Left lobe of liver (tissue), 2 donors: ENCODE data around the gene BRIP1. TPM values are rescaled to one million over a fixed set of nuclear protein-coding genes. Genes with fewer than 3 reads are reported as not detected.
"Not testable (repeated sequence)": the region's sequence is repeated elsewhere in the genome, so short reads cannot be mapped to it uniquely, and the experiment has no call there.

Source experiments
- ATAC-seq: fragments of 200-7000 bp; cut with Tn5 transposase; one replicate; pipeline ENCODE4 v1.9.1; 2020; ENCODE audit warnings: mild to moderate bottlenecking, moderate library complexity
- DNase-seq: peaks from one replicate; pipeline ENCODE4 v3.0.0-alpha.2; 2020; ENCODE audit warnings: low spot score
- total RNA-seq: library from RNA; stranded (reverse); gene quantifications from one replicate; pipeline ENCODE4 v1.2.1, GENCODE V29; 2021
- donor health status: DM: no; HTN: no; CAD: no; lungs with moderate emphysema.
- donor health status: DM: no; HTN: yes; CAD: no.

Gene BRIP1
- total RNA-seq, 1 donor from 2014 or later: 1.2 TPM

- ATAC-seq: no peak
- DNase-seq: no peak
These were observed 56.4 kb downstream of the BRIP1 start for GRCh38 chr17:61806936-61807335.

DNA sequence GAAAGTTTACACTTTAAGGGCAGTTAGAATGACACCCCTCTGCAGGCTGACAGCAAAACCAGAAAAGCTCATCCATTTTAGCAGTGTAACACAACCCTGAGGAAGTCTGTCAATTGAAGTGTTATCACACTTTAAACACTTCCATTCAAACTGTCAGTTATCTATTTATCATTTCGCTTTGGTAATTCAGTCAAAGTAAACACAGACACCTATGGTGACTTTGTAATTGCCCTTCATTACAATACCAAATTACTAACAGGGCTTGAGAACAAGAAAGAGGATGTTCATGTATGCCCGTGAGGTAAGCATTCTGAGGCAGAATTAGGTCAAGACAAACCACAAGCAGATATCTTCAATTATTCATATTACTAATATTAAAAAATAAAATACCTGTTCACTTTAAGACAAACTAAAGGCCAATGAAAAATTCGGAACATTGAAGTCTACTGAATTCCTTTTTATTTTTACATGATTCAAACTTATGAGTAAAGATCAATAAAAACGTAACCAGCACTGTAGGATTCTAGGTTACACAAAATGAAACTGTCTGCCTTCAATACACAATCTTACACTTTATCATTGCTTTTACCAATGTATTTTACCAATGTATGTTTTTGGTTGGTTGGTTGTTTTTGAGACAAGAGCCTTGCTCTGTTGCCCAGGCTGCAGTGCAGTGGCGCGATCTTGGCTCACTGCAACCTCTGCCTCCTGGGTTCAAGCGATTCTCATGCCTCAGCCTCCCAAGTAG lies 57.1 kb downstream of the BRIP1 start:
- DNase-seq (no peak), ATAC-seq (no peak)

GRCh38 chr17:61805399-61805798 lies 57.9 kb downstream of the BRIP1 start:
- DNase-seq (no peak), ATAC-seq (no peak)

DNA sequence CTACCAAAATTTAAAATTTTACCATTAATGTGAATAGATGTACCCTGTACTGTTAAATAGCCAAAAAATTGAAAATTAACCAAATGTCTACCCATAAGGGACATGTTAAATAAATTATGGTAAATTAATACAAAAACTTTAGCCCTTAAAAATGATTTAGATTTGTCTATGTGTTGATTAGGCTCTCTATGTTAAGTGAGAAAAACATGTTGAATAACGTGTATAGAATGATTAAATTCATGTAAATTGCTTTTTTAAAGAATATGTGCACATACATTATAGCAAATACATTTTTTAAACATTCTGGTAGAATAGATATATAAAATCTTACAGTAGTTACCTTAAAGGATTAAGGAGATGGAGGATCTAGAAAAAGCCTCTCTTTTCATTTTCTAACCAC lies 59.5 kb downstream of the BRIP1 start:
- ATAC-seq: no peak
- DNase-seq: no peak

- no peak for ATAC-seq
- DNase-seq: no peak
These were observed 60.1 kb downstream of the BRIP1 start for GRCh38 chr17:61803216-61803615.

GRCh38 chr17:61799812-61800484 lies 63.4 kb downstream of the BRIP1 start:
- DNase-seq (no peak), ATAC-seq (no peak)

- ATAC-seq (no peak), DNase-seq (no peak)
These were observed 66.0 kb downstream of the BRIP1 start for GRCh38 chr17:61797283-61797682.

DNA sequence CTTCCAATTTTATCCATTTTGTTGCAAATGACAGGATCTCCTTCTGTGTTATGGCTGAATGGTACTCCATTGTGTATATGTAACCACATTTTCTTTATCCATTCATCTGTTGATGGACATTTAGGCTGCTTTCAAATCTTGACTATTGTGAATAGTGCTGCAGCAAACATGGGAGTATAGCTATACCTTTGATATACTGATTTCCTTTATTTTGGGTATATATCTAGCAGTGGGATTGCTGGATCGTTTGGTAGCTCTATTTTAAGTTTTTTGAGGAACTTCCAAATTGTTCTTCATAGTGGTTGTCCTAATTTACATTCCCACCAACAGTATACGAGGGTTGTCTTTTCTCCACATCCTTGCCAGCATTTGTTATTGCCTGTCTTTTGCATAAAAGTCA lies 67.8 kb downstream of the BRIP1 start:
- ATAC-seq (no peak), DNase-seq (no peak)

- ATAC-seq (no peak), DNase-seq (no peak)
These were observed 68.5 kb downstream of the BRIP1 start for GRCh38 chr17:61794792-61795191.

- DNase-seq (no peak), ATAC-seq (no peak)
These were observed 69.1 kb downstream of the BRIP1 start for GRCh38 chr17:61794242-61794641.

DNA sequence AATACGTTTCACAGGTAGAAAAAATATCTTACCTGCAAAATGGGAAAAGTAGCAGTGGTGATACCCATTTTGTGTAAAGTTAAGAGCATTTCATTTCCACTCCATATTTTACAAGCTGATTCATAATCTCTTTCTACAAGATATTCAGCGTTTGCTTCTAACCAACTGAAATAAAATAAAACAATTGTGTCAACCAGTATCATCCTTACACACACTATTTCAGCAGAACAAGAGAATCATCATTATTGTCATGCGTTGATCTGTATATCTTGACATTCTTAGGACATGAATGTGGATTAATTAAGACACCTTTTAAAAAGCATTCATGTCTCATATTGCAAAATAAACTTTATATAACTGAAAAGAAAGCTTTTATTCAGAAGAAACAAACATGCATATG lies 69.8 kb downstream of the BRIP1 start:
- no peak for ATAC-seq

GRCh38 chr17:61789872-61790271 lies 73.5 kb downstream of the BRIP1 start:
- ATAC-seq (no peak), DNase-seq (no peak)

More for the DNA sequence above, 69.8 kb downstream of the BRIP1 start:
- no peak for DNase-seq

GRCh38 chr17:61786088-61786487 lies 77.2 kb downstream of the BRIP1 start:
- ATAC-seq (no peak), DNase-seq (no peak)

- ATAC-seq: no peak
- no peak for DNase-seq
These were observed 78.8 kb downstream of the BRIP1 start for GRCh38 chr17:61784510-61784909.

DNA sequence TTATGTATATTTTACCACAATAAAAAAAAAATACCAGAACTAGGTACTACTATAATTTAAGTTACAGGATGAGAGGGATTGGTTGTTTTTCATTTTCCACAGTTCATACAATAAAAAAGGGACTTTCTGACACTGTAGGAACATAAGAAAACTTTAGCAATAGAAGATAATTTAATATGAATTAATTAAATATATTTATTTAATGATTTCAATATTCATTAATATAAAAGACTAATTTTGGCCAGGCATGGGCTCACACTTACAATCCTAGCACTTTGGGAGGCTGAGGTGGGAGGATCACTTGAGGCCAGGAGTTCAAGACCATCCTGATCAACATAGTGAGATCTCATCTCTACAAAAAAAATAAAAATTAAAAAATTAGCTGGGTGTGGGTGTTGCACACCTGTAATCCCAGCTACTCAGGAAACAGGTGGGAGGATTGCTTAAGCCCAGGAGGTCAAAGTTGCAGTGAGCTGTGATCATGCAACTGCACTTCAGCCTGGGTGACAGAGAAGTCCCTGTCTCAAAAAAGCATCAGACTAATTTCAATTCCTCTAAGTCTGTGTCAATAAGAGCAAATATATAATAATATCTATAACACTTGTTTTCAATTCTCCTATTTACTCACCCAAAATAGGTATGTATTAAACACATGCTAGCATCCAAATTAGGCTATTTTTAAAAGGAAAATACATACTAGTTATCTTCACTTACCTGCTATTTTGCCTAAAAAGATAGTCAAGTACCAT lies 79.6 kb downstream of the BRIP1 start:
- no peak for DNase-seq
- peak; percentile 54 for ATAC-seq

DNA sequence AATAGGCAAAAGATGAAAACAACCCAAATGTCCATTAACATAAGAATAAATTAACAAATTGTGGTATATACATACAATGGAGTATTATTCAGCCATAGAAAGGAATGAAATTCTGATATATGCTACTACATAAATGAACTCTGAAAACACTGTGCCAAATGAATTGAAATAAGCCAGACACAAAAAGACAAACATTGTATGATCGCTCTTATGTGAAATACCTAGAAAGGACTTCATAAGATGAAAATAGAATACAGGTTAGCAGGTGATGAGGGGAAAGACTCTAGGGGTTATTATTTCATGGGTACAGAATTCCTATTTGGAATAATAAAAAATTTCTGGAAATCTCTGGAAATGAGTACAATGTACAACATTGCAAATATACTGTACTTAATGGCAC lies 80.2 kb downstream of the BRIP1 start:
- DNase-seq (no peak), ATAC-seq (no peak)

- ATAC-seq (no peak), DNase-seq (no peak)
These were observed 80.6 kb downstream of the BRIP1 start for GRCh38 chr17:61782683-61783082.

DNA sequence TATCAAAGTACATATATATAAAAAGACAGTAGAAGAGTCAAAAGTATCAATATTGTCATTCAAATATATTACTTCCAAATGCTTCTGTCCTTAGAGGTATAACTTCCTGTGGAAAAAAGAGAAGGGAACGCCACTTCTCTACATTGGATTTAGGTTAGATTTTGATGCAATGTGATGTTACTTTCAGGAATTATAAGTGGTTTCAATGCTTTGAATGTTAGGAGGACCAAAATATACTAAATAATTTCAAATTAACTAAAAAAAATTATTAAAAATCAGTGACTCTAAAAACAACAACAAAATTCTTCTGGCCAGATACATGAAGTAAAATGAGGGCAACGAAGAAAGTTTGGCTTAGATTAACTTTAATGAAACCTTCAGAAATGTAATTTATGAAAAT lies 88.0 kb downstream of the BRIP1 start:
- ATAC-seq (no peak), DNase-seq (no peak)

- DNase-seq: no peak
- ATAC-seq: no peak
These were observed 88.6 kb downstream of the BRIP1 start for GRCh38 chr17:61774724-61775123.

GRCh38 chr17:61774087-61774486 lies 89.2 kb downstream of the BRIP1 start:
- ATAC-seq: not testable (repeated sequence)

DNA sequence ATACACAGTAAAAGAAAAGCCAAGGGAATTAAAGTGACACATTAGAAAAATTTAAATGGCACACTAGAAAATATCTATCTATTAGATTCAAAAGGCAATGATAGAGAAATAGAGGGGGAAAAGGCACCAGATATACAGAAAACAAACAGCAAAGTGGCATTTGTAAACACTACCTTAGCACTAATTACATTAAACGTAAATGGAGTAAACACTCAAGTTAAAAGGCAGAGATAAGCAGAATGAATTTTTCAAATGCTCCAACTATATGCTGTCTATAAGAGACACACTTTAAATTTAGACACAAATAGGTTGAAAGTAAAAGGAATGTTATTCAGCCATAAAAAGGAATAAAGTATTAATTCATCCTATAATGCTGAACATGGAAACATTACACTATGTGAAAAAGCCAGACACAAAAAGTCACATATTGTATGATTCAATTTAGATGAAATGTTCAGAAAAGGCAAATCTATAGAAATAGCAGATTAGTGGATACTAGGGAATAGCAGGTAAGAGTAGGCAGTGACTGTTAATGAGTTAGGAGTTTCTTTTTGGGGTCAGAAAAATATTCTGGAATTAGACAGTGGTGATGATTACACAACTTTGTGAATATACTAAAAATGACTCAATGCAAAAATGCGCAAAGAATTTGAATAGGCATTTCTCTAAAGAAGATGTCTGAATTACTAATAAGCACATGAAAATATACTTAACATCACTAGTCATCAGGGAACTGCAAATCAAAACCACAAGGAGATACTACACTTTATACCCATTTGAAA lies 92.4 kb downstream of the BRIP1 start:
- ATAC-seq (no peak), DNase-seq (no peak)

More at GRCh38 chr17:61774087-61774486, 89.2 kb downstream of the BRIP1 start:
- DNase-seq: not testable (repeated sequence)
